Measurements from ENCODE around the gene KNDC1.

GRCh38 chr10:133231946-133232574 lies 72.0 kb downstream of the KNDC1 start:
- TF ChIP-seq CTCF (IDR thresholded peaks at IDR 0.05; ENCODE audit: low read depth, low read length), result no peak
- no peak for TF ChIP-seq EZH2phosphoT487 (IDR thresholded peaks at IDR 0.05; ENCODE audit: low read depth)
